ENCODE data around the gene AZU1.

Gene AZU1

GRCh38 chr19:797528-798414, 29.9 kb upstream of the AZU1 start:
- DNase-seq (ENCODE audit: low read depth in 2 of 2) = peak; percentile 67 to 77

- DNase-seq (ENCODE audit: low read depth in 2 of 2) = no peak
Measured at GRCh38 chr19:798415-799075, 29.1 kb upstream of the AZU1 start.

- no peak for DNase-seq (ENCODE audit: low read depth in 2 of 2)
Measured at GRCh38 chr19:799076-799881, 28.4 kb upstream of the AZU1 start.

GRCh38 chr19:800360-801029, 27.1 kb upstream of the AZU1 start:
- DNase-seq (ENCODE audit: low read depth in 2 of 2) = no peak

GRCh38 chr19:801030-801860, 26.4 kb upstream of the AZU1 start:
- no peak for DNase-seq (ENCODE audit: low read depth in 2 of 2)

- no peak for DNase-seq (ENCODE audit: low read depth in 2 of 2)
Measured at GRCh38 chr19:801861-802497, 25.7 kb upstream of the AZU1 start.

- no peak for DNase-seq (ENCODE audit: low read depth in 2 of 2)
Measured at GRCh38 chr19:802498-803098, 25.0 kb upstream of the AZU1 start.

GRCh38 chr19:803099-803561, 24.5 kb upstream of the AZU1 start:
- no peak for DNase-seq (ENCODE audit: low read depth in 2 of 2)

GRCh38 chr19:803686-804418, 23.8 kb upstream of the AZU1 start:
- DNase-seq (ENCODE audit: low read depth in 2 of 2) = no peak

- DNase-seq (ENCODE audit: low read depth in 2 of 2) = no peak
Measured at GRCh38 chr19:804419-805165, 23.0 kb upstream of the AZU1 start.

GRCh38 chr19:805166-805551, 22.5 kb upstream of the AZU1 start:
- no peak for DNase-seq (ENCODE audit: low read depth in 2 of 2)

GRCh38 chr19:805600-806550, 21.8 kb upstream of the AZU1 start:
- no peak for DNase-seq (ENCODE audit: low read depth in 2 of 2)

GRCh38 chr19:806815-807421, 20.7 kb upstream of the AZU1 start:
- no peak for DNase-seq (ENCODE audit: low read depth in 2 of 2)

- DNase-seq (ENCODE audit: low read depth in 2 of 2) = no peak
Measured at GRCh38 chr19:807627-808422, 19.8 kb upstream of the AZU1 start.

GRCh38 chr19:808423-808775, 19.2 kb upstream of the AZU1 start:
- DNase-seq (ENCODE audit: low read depth in 2 of 2) = no peak
